Activated T-cell treated with anti-CD3 and anti-CD28 coated beads for 24 hours (primary cell): ENCODE measurements around the gene GPT2.
A peak's percentile ranks its signal among the peaks of the same experiment; 100 is the strongest.

Experiments
- DNase-seq: peaks from one replicate; pipeline ENCODE4 v3.0.0-alpha.2; 2020; ENCODE audit warnings: low read depth

The GPT2 gene

GRCh38 chr16:46898006-46898405 lies 13.8 kb downstream of the GPT2 start:
- no peak for DNase-seq

GRCh38 chr16:46899443-46900143 lies 15.4 kb downstream of the GPT2 start:
- DNase-seq, result no peak

- DNase-seq, result no peak
Measured at GRCh38 chr16:46900455-46901235, 16.5 kb downstream of the GPT2 start.

GRCh38 chr16:46901709-46902108 lies 17.5 kb downstream of the GPT2 start:
- no peak for DNase-seq

- no peak for DNase-seq
Measured at GRCh38 chr16:46903255-46903905, 19.2 kb downstream of the GPT2 start.

GRCh38 chr16:46904471-46904870 lies 20.3 kb downstream of the GPT2 start:
- DNase-seq, result no peak

- DNase-seq, result no peak
Measured at GRCh38 chr16:46906360-46907060, 22.3 kb downstream of the GPT2 start.

GRCh38 chr16:46907061-46907774 lies 23.1 kb downstream of the GPT2 start:
- DNase-seq, result no peak

- DNase-seq, result peak; percentile 46
Measured at GRCh38 chr16:46908540-46909372, 24.6 kb downstream of the GPT2 start.

- DNase-seq, result no peak
Measured at GRCh38 chr16:46911038-46911437, 26.9 kb downstream of the GPT2 start.

- no peak for DNase-seq
Measured at GRCh38 chr16:46911650-46912049, 27.5 kb downstream of the GPT2 start.

GRCh38 chr16:46914556-46915201 lies 30.5 kb downstream of the GPT2 start:
- no peak for DNase-seq

- DNase-seq, result no peak
Measured at GRCh38 chr16:46915483-46916025, 31.4 kb downstream of the GPT2 start.

GRCh38 chr16:46916980-46917379 lies 32.8 kb downstream of the GPT2 start:
- DNase-seq, result no peak

GRCh38 chr16:46918400-46918799 lies 34.2 kb downstream of the GPT2 start:
- DNase-seq, result no peak

GRCh38 chr16:46918905-46919792 lies 35.0 kb downstream of the GPT2 start:
- DNase-seq, result no peak

- DNase-seq, result no peak
Measured at GRCh38 chr16:46920402-46921068, 36.4 kb downstream of the GPT2 start.

GRCh38 chr16:46922239-46922638 lies 38.1 kb downstream of the GPT2 start:
- no peak for DNase-seq
